NOMO-1 treated with DMSO at 0.1 percent for 48 hours (cell line): ENCODE data around the gene BZW2.
A peak's percentile ranks its signal among the peaks of the same experiment; 100 is the strongest.
"Not testable (repeated sequence)": the region's sequence is repeated elsewhere in the genome, so short reads cannot be mapped to it uniquely, and the experiment has no call there.

Experiments
- DNase-seq: peaks from one replicate; lab custom pipeline; 2025; ENCODE audit not compliant: unreplicated experiment; lab: John Stamatoyannopoulos, UW

The BZW2 gene

GRCh38 chr7:16670021-16670420 lies 24.0 kb downstream of the BZW2 start:
- DNase-seq, result no peak

GRCh38 chr7:16670731-16671344 lies 24.9 kb downstream of the BZW2 start:
- no peak for DNase-seq

GRCh38 chr7:16671811-16672210 lies 25.8 kb downstream of the BZW2 start:
- DNase-seq, result no peak

- DNase-seq, result no peak
These were observed 29.3 kb downstream of the BZW2 start for GRCh38 chr7:16675277-16675676.

- DNase-seq, result no peak
These were observed 32.1 kb downstream of the BZW2 start for GRCh38 chr7:16677978-16678494.

- not testable (repeated sequence) for DNase-seq
These were observed 32.9 kb downstream of the BZW2 start for GRCh38 chr7:16678645-16679566.

GRCh38 chr7:16684935-16685334 lies 39.0 kb downstream of the BZW2 start:
- DNase-seq, result no peak

- DNase-seq, result no peak
These were observed 39.6 kb downstream of the BZW2 start for GRCh38 chr7:16685535-16685934.

- no peak for DNase-seq
These were observed 42.3 kb downstream of the BZW2 start for GRCh38 chr7:16688249-16688648.

- DNase-seq, result no peak
These were observed 45.3 kb downstream of the BZW2 start for GRCh38 chr7:16691241-16691640.

- DNase-seq, result no peak
These were observed 47.8 kb downstream of the BZW2 start for GRCh38 chr7:16693601-16694318.

- no peak for DNase-seq
These were observed 48.8 kb downstream of the BZW2 start for GRCh38 chr7:16694806-16695205.

GRCh38 chr7:16695621-16696237 lies 49.7 kb downstream of the BZW2 start:
- DNase-seq, result peak; percentile 19

GRCh38 chr7:16697507-16698199 lies 51.7 kb downstream of the BZW2 start:
- no peak for DNase-seq

- DNase-seq, result no peak
These were observed 52.4 kb downstream of the BZW2 start for GRCh38 chr7:16698200-16698905.

GRCh38 chr7:16702441-16702840 lies 56.5 kb downstream of the BZW2 start:
- no peak for DNase-seq

GRCh38 chr7:16708511-16708910 lies 62.5 kb downstream of the BZW2 start:
- no peak for DNase-seq

- DNase-seq, result peak; percentile 66
These were observed 63.0 kb downstream of the BZW2 start for GRCh38 chr7:16708980-16709379.

GRCh38 chr7:16710651-16711050 lies 64.7 kb downstream of the BZW2 start:
- no peak for DNase-seq

GRCh38 chr7:16711730-16712129 lies 65.7 kb downstream of the BZW2 start:
- DNase-seq, result no peak
